ENCODE data around the gene ZNF630.
"Not testable (repeated sequence)": the region's sequence is repeated elsewhere in the genome, so short reads cannot be mapped to it uniquely, and the experiment has no call there.

Gene ZNF630

GRCh38 chrX:48016583-48017310, 54.7 kb downstream of the ZNF630 start:
- not testable (repeated sequence) for H3K4me1 ChIP-seq (ENCODE audit: control insufficient read depth in 2 of 2, insufficient read depth in 2 of 2, low read length in 2 of 2); H3K27me3 ChIP-seq (ENCODE audit: control insufficient read depth in 2 of 2, insufficient read depth in 2 of 2, low read length in 2 of 2); H3K36me3 ChIP-seq (ENCODE audit: control insufficient read depth in 2 of 2, insufficient read depth in 2 of 2, low read length in 2 of 2); H3K4me3 ChIP-seq (ENCODE audit: low read length in 2 of 2); H3K27ac ChIP-seq (ENCODE audit: low read depth in 2 of 2, low read length in 2 of 2); H3K9ac ChIP-seq (ENCODE audit: low read depth in 1 of 2, low read length in 2 of 2); H3K9me3 ChIP-seq (ENCODE audit: control insufficient read depth in 2 of 2, low read length in 2 of 2)

DNA sequence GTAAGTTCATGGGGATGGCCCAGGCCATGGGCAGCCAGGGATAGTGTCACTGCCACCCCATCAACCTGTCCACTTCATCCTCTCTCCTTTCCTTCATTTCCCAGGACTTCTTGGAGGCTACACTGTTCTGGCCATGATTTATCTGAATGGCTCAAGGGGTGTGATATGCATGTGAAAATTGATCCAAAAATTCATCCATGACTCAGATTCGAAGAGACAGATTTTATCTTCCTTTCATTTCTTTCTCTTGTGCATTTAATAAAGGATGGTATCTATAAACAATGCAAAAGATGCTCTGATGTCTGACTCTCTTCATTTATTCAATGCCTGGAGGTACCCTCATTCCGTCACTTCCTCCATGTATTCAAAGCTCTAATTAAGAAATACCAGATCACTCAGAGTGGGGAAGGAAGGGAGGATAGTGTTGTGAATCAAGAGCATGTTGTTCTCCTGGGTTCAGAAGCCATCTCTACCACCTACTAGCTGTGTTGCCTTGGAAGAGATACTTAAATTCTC, 61.9 kb downstream of the ZNF630 start:
- not testable (repeated sequence) for H3K27ac ChIP-seq (ENCODE audit: low read depth in 2 of 2, low read length in 2 of 2); H3K4me1 ChIP-seq (ENCODE audit: control insufficient read depth in 2 of 2, insufficient read depth in 2 of 2, low read length in 2 of 2); H3K27me3 ChIP-seq (ENCODE audit: control insufficient read depth in 2 of 2, insufficient read depth in 2 of 2, low read length in 2 of 2); H3K9ac ChIP-seq (ENCODE audit: low read depth in 1 of 2, low read length in 2 of 2); H3K36me3 ChIP-seq (ENCODE audit: control insufficient read depth in 2 of 2, insufficient read depth in 2 of 2, low read length in 2 of 2); H3K4me3 ChIP-seq (ENCODE audit: low read length in 2 of 2); H3K9me3 ChIP-seq (ENCODE audit: control insufficient read depth in 2 of 2, low read length in 2 of 2)
